Activated CD4-positive, alpha-beta memory T cell treated with anti-CD3 and anti-CD28 coated beads for 36 hours (primary cell): ENCODE measurements around the gene TPD52L1. TPM values are rescaled to one million over a fixed set of nuclear protein-coding genes. Genes with fewer than 3 reads are reported as not detected.

ENCODE experiments used
- CTCF ChIA-PET: fragments of 350-600 bp; sonication (Branson Sonifier 250); formaldehyde crosslinking; loops from one replicate; lab custom pipeline; 2021; ENCODE audit warnings: antibody characterized with exemption, inconsistent platforms; lab: Charles Lee
- POLR2A ChIA-PET: fragments of 350-600 bp; sonication (Branson Sonifier 250); formaldehyde crosslinking; loops from one replicate; lab custom pipeline; 2021; ENCODE audit warnings: antibody characterized with exemption; lab: Charles Lee
- DNase-seq: peaks from one replicate; pipeline ENCODE4 v3.0.0-alpha.2; 2020
- H3K27ac Mint-ChIP-seq: one replicate; pipeline ENCODE4 v1.8.0; 2021; ENCODE audit warnings: mixed read lengths
- H3K27me3 Mint-ChIP-seq: one replicate; pipeline ENCODE4 v1.8.0; 2021; ENCODE audit warnings: mixed read lengths
- H3K36me3 Mint-ChIP-seq: one replicate; pipeline ENCODE4 v1.8.0; 2021; ENCODE audit warnings: mixed read lengths
- H3K4me1 Mint-ChIP-seq: one replicate; pipeline ENCODE4 v1.8.0; 2021; ENCODE audit warnings: low read depth, mixed read lengths
- H3K4me3 Mint-ChIP-seq: one replicate; pipeline ENCODE4 v1.8.0; 2021; ENCODE audit warnings: mild to moderate bottlenecking, mixed read lengths
- H3K9me3 Mint-ChIP-seq: one replicate; pipeline ENCODE4 v1.8.0; 2021; ENCODE audit warnings: mixed read lengths
- intact Hi-C: fragments of 100-400 bp; cut with micrococcal nuclease; formaldehyde crosslinking; loops from one replicate; pipeline ENCODE4 v1.15.1; 2023
- total RNA-seq, 2 experiments: library from RNA; stranded (reverse); gene quantifications; one replicate each; pipeline ENCODE4 v1.2.3, GENCODE V29; 2021

TPD52L1 gene
- total RNA-seq, 2 experiments from 2014 or later, result 1.3 to 1.4 TPM

DNA sequence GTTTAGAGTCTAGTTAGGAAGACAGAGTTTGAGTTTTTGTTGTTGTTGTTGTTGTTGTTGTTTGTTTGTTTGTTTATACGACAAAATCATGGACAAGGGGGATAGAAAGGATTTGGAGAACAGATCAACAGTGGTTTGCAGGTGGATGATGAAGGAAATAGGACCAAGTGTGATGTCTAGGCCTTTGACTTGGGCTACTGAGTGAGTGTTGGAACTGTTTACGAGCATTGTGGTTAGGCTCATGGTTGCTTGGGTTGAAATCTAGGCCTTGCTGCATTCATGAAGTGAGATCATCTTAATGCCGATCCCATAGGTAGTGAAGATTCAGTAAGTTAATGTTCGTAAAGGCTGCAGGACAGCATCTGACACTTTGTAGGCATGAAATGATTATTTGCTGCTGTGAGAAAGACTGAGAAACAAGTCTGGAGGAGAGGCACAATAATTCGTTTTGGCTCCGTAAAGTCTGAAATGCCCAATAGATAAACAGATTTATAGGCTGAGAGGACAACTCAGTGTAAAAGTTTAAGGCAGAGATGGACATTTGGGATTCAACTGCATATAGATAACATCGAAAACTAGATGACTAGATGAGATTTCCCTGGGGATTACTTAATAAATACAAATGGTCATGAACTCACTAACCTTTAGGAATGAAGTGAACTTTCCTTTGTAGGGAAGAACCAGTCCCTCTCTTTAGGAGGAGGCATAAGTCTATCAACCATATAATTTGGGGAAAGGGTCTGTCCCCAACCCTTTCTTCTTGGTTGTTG is 78.2 kb downstream of the TPD52L1 start:
- Mint-ChIP-seq H3K4me1 (no peaks in the 10 kb centered on the region), H3K27ac (no peak overlapping the region), H3K9me3 (no peaks in the 10 kb centered on the region), H3K4me3 (no peak overlapping the region), H3K27me3 (no peaks in the 10 kb centered on the region), H3K36me3 (no peaks in the 10 kb centered on the region)
- no peak for DNase-seq
- POLR2A ChIA-PET, result no interaction called here
- intact Hi-C loops, result no loop called here
- CTCF ChIA-PET, result no interaction called here

DNA sequence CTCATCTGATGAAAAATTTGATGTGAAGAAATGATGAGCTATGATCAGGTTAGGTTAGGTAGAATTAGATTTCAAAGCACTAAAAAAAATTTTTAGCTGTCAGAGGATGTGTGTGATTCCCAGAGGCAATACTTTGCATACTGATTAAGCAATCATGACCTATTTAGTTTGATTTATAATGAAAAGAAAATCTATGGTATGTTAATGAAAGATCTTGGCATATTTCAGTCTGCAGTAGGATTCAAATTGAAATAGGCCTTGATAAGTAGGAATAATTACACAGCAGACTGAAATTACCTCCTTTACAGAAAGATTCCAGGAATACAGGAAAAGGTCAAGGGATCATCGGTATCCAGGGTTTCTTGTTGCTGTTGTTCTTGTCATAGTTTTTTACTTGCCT is 78.9 kb downstream of the TPD52L1 start:
- Mint-ChIP-seq H3K27ac (no peak overlapping the region), H3K27me3 (no peaks in the 10 kb centered on the region), H3K4me3 (no peak overlapping the region), H3K36me3 (no peaks in the 10 kb centered on the region), H3K9me3 (no peaks in the 10 kb centered on the region), H3K4me1 (no peaks in the 10 kb centered on the region)
- intact Hi-C loops, result no loop called here
- ChIA-PET POLR2A (no interaction called here), CTCF (no interaction called here)
- DNase-seq, result no peak

DNA sequence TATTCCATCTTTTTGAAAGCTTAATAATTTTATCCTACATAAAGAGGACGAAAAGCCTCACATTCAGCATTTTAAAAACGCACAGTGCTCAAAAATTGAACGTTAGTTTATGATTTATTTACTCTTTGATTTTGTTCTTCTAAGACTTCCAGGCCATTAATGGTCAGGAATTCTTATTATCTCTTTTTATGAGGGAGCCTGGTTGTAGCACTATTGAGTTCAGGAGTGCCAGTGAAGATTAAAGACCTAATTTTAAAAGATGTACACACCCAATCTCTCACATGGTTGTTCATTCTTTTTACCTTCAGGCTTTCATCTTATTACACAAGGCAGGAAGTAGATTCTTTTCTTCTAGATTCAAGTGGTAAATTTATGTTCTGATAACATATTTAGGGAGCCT is 79.6 kb downstream of the TPD52L1 start:
- no peaks in the 10 kb centered on the region for H3K36me3 Mint-ChIP-seq
- H3K4me3 Mint-ChIP-seq, result no peak overlapping the region
- DNase-seq, result no peak
- H3K9me3 Mint-ChIP-seq, result no peaks in the 10 kb centered on the region
- no peaks in the 10 kb centered on the region for H3K4me1 Mint-ChIP-seq
- intact Hi-C loops, result no loop called here
- no peaks in the 10 kb centered on the region for H3K27me3 Mint-ChIP-seq
- ChIA-PET POLR2A (no interaction called here), CTCF (no interaction called here)
- H3K27ac Mint-ChIP-seq, result no peak overlapping the region

DNA sequence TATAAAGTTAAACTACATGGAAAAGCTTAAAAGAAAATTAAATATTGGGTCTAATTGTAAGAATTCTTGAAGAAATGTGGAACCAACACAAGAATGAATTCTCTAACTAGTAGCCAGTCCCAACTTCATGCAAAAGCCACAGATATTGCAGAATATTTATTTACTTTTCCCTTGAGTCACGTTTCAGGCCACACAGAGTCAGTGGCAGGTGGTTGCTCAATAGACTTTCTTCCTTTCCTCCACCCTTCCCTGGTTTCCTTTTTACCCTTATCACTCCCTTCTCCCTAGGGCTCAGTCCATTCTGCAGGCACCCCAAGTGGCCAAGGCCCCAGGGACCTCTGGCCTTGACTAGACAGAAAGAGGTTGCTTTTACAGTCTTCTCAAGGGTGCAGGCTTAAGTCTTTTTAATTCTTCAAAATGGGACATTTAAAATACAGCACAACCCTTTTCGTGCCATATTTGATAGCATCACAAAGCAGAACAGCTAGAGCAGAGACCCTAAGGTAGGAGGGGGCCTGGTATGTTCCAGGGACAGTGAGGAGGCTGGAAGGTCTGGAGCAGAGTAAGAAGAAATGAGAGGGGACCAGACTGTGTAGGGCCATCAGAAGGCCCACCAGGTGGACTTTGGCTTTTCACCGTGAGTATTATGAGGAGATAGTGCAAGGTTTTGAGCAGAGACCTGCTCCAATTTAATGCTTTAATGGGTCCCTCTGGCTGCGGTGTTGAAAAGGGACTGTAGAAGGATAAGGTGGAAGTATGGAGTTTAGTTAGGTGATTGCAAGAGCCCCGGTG is 83.2 kb downstream of the TPD52L1 start:
- ChIA-PET POLR2A (no interaction called here), CTCF (no interaction called here)
- no peak for DNase-seq
- H3K36me3 Mint-ChIP-seq, result peaks cover 2% of the 10 kb centered on the region
- intact Hi-C loops, result no loop called here
- H3K4me3 Mint-ChIP-seq, result no peak overlapping the region
- H3K9me3 Mint-ChIP-seq, result peaks cover 18% of the 10 kb centered on the region
- no peaks in the 10 kb centered on the region for H3K4me1 Mint-ChIP-seq
- H3K27ac Mint-ChIP-seq, result no peak overlapping the region
- H3K27me3 Mint-ChIP-seq, result no peaks in the 10 kb centered on the region

DNA sequence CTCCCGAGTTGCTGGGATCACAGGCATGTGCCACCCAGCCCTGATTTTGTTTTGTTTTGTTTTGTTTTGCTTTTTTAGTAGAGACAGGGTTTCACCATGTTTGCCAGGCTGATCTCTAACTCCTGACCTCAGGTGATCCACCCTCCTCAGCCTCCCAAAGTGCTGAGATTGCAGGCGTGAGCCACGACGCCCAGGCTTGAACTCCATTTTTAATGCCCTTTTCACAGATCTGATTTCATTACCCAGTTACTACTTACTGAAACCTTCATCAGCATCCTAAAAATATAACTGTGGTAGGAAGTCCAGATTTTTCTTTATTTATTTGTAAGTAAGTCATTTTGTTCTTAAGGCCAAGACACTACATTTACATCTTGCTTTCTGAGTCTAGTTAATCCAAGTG is 84.2 kb downstream of the TPD52L1 start:
- Mint-ChIP-seq H3K9me3 (peaks cover 27% of the 10 kb centered on the region), H3K27me3 (no peaks in the 10 kb centered on the region), H3K4me3 (no peak overlapping the region), H3K36me3 (peaks cover 2% of the 10 kb centered on the region), H3K27ac (no peak overlapping the region), H3K4me1 (no peaks in the 10 kb centered on the region)
- ChIA-PET POLR2A (no interaction called here), CTCF (no interaction called here)
- no peak for DNase-seq
- intact Hi-C loops, result no loop called here

DNA sequence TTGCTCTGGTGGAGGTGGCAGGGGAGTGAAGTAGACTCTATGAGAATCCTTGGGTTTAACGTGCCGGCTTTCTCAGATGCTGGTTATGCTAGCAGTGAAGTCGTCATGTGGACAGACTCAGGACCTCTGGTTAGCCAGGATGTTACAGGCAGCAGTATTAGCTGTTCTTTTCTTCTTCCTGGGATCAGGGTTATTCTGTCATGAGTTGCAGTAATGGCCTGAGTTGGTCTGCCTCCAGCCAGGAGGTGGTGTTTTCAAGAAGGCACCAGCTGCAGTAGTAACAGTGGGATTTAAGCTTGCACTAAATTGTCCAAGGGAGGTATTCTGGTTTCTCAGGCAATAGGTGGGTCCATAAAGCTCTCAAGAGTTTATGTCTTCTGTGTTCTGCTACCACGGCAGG is 91.5 kb downstream of the TPD52L1 start:
- Mint-ChIP-seq H3K4me3 (no peak overlapping the region), H3K36me3 (peaks cover 5% of the 10 kb centered on the region), H3K9me3 (peaks cover 32% of the 10 kb centered on the region), H3K4me1 (no peaks in the 10 kb centered on the region), H3K27ac (no peak overlapping the region), H3K27me3 (peaks cover 4% of the 10 kb centered on the region)
- DNase-seq, result no peak
- intact Hi-C loops, result no loop called here
- ChIA-PET CTCF (no interaction called here), POLR2A (no interaction called here)

DNA sequence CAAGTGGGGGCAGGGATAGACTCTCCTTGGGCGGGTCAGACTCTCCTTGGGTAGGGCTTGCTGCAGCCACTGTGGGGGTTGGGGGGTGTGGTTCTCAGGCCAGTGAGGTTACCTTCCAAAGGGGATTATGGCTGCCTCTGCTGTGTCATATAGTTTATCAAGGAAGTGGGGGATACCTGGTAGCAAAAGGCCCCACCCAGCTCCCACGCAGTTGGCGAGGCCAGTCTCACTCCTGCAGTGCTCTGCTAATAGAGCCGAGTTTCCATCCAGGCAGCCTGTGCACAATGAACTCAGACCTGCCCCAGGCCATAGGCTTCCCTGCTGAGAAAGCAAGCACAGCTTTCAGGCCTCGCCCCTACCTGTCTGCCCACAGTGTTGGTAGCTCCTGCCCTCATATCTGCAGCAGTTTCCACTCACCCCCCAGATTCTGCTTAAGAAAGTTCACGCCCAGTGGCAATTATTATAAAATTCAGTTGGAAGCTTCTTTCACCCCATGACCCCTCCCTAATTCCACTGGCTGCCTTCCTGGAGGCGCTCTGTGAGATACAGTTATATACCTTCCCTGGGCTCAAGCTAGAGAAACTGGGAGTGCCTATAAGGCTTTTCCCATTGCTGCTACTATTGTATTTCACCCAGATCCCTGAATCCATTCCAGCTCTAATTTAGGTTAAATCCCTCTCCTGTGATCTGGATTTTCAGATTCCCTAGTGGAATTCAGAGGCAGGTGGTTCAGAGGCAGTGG is 92.1 kb downstream of the TPD52L1 start:
- POLR2A ChIA-PET, result no interaction called here
- no peak for DNase-seq
- H3K27me3 Mint-ChIP-seq, result peaks cover 4% of the 10 kb centered on the region
- no peak overlapping the region for H3K4me3 Mint-ChIP-seq
- CTCF ChIA-PET, result no interaction called here
- H3K4me1 Mint-ChIP-seq, result no peaks in the 10 kb centered on the region
- peaks cover 5% of the 10 kb centered on the region for H3K36me3 Mint-ChIP-seq
- intact Hi-C loops, result no loop called here
- peaks cover 29% of the 10 kb centered on the region for H3K9me3 Mint-ChIP-seq
- no peak overlapping the region for H3K27ac Mint-ChIP-seq

DNA sequence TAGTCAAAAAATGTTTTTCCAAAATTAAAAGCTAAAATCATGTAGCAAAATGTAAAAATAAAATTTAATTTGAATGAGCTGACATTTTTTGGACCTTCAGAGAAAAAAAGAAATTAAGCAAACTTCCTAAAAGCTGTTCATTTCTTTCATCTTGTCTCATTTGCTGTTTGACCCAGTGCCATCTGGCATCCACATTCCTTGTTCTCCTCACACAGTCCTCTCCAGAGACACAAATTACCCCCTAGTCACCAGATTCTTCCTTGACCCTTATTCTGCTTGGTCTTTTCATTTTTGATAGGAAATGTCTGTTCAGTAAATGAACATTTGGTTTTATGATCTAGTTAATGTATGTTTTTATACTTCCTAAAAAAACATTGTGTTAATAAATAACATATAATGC is 93.0 kb downstream of the TPD52L1 start:
- Mint-ChIP-seq H3K27ac (no peak overlapping the region), H3K9me3 (peaks cover 20% of the 10 kb centered on the region), H3K36me3 (peaks cover 3% of the 10 kb centered on the region), H3K4me3 (no peak overlapping the region), H3K4me1 (no peaks in the 10 kb centered on the region), H3K27me3 (peaks cover 4% of the 10 kb centered on the region)
- intact Hi-C loops, result no loop called here
- POLR2A ChIA-PET, result no interaction called here
- CTCF ChIA-PET, result no interaction called here
- DNase-seq, result no peak

DNA sequence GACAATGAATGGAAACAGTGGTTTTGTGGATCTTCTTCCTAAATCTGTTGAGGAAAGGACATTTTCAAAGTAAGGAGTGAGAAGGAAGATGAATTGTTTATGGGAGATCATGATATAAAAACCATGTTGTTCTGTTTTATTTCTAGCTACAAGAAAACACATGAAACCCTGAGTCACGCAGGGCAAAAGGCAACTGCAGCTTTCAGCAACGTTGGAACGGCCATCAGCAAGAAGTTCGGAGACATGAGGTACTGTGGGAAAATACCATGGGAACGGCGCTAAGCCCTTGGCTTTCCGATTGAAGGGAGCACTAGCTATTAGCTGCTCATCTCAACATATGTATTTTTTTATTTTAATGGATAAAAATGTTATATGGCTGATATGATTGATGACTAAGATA is 94.6 kb downstream of the TPD52L1 start:
- POLR2A ChIA-PET, result no interaction called here
- DNase-seq, result no peak
- Mint-ChIP-seq H3K27ac (no peak overlapping the region), H3K27me3 (peaks cover 4% of the 10 kb centered on the region), H3K4me3 (no peak overlapping the region), H3K36me3 (peaks cover 2% of the 10 kb centered on the region), H3K9me3 (peaks cover 6% of the 10 kb centered on the region), H3K4me1 (no peaks in the 10 kb centered on the region)
- intact Hi-C loops, result no loop called here
- CTCF ChIA-PET, result no interaction called here

DNA sequence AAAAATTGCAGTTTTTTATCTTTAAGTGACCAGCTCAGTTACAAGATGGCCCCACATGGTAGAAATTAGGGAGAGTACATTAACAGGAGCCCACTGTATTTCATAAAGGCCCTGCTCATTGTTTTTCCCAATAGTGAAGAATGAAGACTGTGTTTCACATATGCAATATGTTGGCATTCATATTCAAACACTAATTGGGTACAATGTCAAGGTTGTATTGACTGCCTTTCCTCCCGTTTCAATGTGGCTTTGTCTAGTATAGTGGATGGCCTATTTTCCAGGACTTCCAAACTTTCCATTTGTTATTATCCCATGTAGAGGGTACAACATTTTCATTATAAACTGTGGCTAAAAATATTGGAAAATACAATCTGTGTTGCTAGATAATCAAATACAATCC is 96.9 kb downstream of the TPD52L1 start:
- intact Hi-C loops, result no loop called here
- Mint-ChIP-seq H3K4me3 (no peak overlapping the region), H3K27ac (no peak overlapping the region), H3K9me3 (no peaks in the 10 kb centered on the region), H3K36me3 (no peaks in the 10 kb centered on the region), H3K4me1 (no peaks in the 10 kb centered on the region), H3K27me3 (peaks cover 4% of the 10 kb centered on the region)
- ChIA-PET POLR2A (no interaction called here), CTCF (no interaction called here)
- DNase-seq, result no peak

DNA sequence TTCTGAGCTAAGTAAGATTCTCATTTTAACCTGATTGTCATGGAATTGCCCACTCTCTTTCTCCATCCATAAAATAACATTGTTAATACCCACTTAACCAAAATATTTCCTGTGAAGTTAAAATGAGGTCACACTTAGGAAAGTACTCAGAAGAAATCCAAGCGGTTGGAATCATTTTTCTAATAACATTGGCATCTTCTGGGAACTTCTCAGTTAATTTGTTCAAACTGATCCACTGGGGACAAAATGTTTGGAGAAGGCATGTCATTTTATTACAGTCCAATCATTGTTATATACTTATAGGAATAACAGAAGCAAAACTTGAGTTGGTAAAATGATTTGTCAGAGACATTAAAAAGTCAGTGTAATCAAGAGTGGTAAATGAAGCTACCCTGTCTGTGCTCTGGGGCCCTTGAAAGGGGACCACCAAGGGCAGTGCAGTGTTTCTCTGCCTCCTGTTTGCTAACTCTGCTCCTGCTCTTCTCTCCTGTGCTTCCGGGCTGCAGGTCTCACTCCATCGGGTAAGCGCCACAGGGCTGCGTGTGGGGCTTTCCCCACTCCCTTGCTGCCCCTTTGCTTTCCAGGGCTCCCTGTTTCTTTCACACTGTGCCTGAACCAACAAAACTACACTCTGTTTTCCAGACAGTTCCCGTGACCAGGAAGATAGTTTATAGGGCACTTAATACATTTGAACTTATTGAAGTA is 98.1 kb downstream of the TPD52L1 start:
- Mint-ChIP-seq H3K27ac (no peak overlapping the region), H3K36me3 (no peaks in the 10 kb centered on the region), H3K27me3 (peaks cover 4% of the 10 kb centered on the region), H3K4me1 (no peaks in the 10 kb centered on the region), H3K4me3 (no peak overlapping the region), H3K9me3 (no peaks in the 10 kb centered on the region)
- CTCF ChIA-PET, result no interaction called here
- intact Hi-C loops, result no loop called here
- POLR2A ChIA-PET, result no interaction called here
- no peak for DNase-seq

DNA sequence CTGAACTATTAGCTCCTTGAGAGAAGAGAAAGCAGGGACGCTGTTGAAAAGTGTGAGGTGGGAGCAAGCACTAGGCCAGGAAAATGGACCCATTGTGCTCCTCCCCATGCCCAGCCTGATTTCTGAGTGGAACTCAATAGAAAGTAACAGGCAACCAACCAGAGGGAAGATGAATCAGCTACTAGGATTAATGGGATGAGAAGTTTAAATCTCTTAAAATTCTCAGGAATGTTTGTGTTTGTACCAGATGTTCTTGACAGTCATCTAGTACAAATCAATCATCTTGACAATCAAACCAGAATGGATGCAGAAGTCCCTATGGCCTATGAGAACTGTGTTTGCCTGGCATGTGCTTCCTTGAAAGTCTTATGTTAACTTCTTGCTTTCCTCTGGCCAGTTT is 99.3 kb downstream of the TPD52L1 start:
- Mint-ChIP-seq H3K4me1 (no peaks in the 10 kb centered on the region), H3K9me3 (no peaks in the 10 kb centered on the region), H3K27ac (no peak overlapping the region), H3K4me3 (no peak overlapping the region), H3K27me3 (peaks cover 1% of the 10 kb centered on the region), H3K36me3 (no peaks in the 10 kb centered on the region)
- no peak for DNase-seq
- CTCF ChIA-PET, result no interaction called here
- intact Hi-C loops, result no loop called here
- POLR2A ChIA-PET, result no interaction called here
